ENCODE data around the gene TNNC1.

TNNC1 gene

DNA sequence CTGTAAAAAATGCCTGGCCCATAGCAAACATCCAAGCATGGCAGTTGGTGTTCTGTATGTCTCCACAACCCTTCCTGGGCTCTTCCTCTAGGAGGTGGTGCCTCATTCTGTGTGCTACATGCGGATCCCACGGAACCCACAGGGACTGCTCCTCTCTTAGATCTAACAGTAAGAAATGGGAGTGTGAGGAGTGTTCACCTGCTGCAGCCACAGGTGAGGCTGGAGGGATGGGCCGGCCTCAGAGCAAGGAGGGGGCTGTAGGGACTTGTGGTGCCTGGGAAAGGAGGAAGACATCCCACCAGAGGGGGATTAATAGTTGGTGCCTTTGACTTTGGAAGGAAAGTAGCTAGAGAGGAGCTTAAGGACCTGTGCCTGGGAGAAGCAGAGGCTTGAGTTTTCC is 31.2 kb downstream of the TNNC1 start:
- TF ChIP-seq, protein P1, sequence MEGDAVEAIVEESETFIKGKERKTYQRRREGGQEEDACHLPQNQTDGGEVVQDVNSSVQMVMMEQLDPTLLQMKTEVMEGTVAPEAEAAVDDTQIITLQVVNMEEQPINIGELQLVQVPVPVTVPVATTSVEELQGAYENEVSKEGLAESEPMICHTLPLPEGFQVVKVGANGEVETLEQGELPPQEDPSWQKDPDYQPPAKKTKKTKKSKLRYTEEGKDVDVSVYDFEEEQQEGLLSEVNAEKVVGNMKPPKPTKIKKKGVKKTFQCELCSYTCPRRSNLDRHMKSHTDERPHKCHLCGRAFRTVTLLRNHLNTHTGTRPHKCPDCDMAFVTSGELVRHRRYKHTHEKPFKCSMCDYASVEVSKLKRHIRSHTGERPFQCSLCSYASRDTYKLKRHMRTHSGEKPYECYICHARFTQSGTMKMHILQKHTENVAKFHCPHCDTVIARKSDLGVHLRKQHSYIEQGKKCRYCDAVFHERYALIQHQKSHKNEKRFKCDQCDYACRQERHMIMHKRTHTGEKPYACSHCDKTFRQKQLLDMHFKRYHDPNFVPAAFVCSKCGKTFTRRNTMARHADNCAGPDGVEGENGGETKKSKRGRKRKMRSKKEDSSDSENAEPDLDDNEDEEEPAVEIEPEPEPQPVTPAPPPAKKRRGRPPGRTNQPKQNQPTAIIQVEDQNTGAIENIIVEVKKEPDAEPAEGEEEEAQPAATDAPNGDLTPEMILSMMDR (IDR thresholded peaks at IDR 0.05; ENCODE audit: low read depth, low read length) = no peak
- no peak for DNase-seq (ENCODE audit: extremely low read depth, low read depth)

DNA sequence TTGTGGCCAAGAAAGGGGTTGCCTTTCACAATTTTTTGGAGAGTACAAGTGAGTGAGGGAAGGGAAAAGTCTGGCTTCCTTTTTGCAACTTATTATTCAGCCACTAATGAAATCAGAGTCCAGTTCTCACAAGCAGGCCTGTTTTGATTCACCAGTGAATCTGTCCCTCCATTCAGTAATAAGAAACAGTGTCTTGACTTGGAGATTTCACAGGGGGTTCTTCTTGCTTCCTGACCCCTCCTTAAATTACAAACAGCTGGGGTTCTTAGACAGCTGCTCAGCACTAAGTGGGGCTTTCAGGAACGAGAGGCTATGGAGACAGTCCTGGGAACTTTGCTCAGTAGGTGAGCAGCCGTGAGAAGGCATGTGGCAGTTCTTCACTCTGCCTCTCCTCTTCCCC is 33.5 kb downstream of the TNNC1 start:
- no peak for DNase-seq (ENCODE audit: extremely low read depth, low read depth)
- TF ChIP-seq, protein P1 (IDR thresholded peaks at IDR 0.05; ENCODE audit: low read depth, low read length) = no peak

DNA sequence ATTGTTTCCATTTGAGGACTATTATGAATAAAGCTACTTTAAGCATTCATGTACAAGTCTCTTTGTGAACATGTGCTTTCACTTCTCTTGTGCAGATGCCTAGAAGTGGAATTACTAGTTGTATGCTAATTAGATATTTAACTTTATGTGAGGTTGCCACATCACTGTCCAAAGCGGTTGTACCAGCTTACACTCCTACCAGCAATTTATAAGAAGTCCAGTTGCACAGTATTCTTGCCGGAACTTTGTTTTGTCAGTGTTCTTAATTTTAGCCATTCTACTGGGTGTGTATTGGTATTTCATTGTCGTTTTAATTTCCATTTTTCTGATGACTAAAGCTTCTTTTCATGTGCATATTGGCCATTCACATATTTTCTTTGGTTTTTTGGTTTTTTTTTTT is 38.0 kb downstream of the TNNC1 start:
- DNase-seq (ENCODE audit: extremely low read depth, low read depth) = no peak
- TF ChIP-seq, protein P1 (IDR thresholded peaks at IDR 0.05; ENCODE audit: low read depth, low read length) = no peak

DNA sequence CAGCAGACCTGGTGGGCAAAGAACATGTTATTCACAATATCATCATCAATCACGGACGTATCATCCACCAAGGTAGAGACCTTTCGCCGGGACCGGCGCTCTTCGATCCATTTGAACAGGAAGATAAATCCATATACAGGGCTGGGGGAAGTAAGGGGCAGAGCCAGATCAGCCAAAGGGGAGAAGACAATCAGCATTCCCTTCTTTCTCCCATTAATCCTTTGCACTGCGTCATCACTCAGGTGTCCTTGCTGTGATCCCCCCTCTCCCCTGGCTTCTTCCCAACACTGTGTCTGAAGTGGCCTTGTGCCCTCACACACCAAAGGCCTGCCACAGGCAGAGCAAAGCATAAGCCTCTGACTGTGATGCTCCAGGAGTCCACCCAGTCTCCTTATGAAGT is 45.4 kb downstream of the TNNC1 start:
- TF ChIP-seq, protein P1 (IDR thresholded peaks at IDR 0.05; ENCODE audit: low read depth, low read length) = no peak
- no peak for DNase-seq (ENCODE audit: extremely low read depth, low read depth)

DNA sequence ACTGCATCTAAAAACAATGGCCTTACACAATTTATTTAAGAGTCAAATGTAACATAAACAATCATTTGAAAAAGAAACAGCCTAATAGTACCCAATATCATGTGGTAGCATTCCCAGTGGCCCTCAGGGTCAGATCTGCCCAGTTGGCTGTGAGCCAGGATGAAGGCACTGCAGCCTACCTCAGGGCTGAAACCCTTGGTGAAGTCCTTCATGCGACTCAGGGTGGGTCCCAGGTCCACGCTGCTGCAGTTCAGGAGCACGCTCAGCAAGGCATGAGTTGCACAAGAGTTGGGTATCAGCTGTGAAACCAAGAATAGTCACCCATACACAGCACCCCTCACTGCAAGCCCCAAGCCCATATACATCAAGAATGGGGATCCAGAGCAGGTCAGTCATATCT is 46.1 kb downstream of the TNNC1 start:
- TF ChIP-seq, protein P1 (IDR thresholded peaks at IDR 0.05; ENCODE audit: low read depth, low read length) = no peak
- DNase-seq (ENCODE audit: extremely low read depth, low read depth) = no peak

DNA sequence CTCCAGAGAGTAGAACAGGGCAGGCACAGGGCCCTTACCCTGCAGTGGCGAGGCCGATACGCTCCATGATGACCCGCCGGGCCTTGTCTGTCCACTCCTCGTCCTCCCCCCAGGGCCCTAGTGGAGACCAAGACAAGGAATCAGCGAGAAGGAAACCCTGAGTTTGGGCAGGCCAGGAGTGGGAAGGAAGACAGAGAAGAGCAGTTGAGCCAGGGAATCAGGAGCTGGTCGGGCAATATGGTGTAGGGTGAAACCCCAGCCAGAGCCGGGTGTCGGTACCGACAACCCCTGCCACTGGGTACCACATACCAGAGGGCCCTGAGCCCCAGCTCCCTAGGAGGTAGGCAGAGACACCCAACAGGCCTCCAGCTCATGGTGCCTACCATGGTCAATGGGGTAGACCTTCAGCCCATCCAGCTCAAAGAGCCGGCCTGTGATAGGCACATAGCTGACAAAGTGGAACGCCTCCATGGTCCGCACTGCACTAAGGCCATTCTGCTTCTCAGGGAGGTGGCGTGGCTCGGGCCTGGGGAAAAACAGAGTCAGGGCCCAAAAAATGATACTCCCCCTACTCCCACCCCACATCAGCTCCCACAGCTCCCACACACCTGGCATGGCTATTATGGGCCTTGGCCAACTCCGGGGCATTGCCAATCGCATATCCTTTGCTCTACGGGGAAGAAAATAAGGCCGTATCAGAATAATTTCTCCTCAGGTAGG is 46.9 kb downstream of the TNNC1 start:
- DNase-seq (ENCODE audit: extremely low read depth, low read depth) = no peak
- TF ChIP-seq, protein P1 (IDR thresholded peaks at IDR 0.05; ENCODE audit: low read depth, low read length) = no peak

DNA sequence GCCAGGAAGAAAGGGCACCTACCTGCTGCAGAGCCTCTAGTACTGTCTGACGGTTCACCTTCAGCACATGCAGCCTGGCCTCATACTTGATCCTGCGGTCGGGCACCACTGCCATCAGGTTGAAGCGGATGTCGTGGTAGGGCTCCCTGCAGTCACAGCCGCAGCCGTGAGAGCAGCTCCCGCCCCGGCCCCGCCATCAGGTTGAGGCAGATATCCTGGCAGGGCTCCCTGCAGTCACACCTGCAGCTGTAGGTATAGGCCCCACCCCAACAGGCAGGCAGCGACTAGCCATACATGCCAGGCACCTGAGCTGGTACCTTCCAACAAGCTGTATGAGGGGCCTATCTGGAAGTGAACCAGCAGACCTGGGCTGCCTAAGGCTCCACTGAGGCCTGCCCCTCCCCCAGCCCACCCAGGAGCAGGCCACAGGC is 47.6 kb downstream of the TNNC1 start:
- DNase-seq (ENCODE audit: extremely low read depth, low read depth) = no peak
- TF ChIP-seq, protein P1 (IDR thresholded peaks at IDR 0.05; ENCODE audit: low read depth, low read length) = no peak
